Gastroesophageal sphincter (tissue), 4 donors: Measurements from ENCODE around the gene CENPU. TPM values are rescaled to one million over a fixed set of nuclear protein-coding genes. Genes with fewer than 3 reads are reported as not detected.
A peak's percentile ranks its signal among the peaks of the same experiment; 100 is the strongest.

Source experiments
- ATAC-seq: fragments of 150-250 bp; one replicate; pipeline ENCODE4 v1.9.1; 2016; ENCODE audit warnings: mild to moderate bottlenecking, moderate library complexity
- H3K27ac ChIP-seq, 4 donors: fragments of 200-600 bp; sonication (generic) in 3 of 4; 1 replicate in 3 of 4; 2 replicates in 1 of 4; pipeline ENCODE4 v1.5.1; 2016 to 2019
- H3K27me3 ChIP-seq: fragments of 200-600 bp; sonication (generic); one replicate; pipeline ENCODE4 v1.5.1; 2019
- H3K36me3 ChIP-seq, 2 donors: fragments of 200-600 bp; sonication (generic); one replicate each; pipeline ENCODE4 v1.5.1; 2019; ENCODE audit warnings: control low read depth in 1 of 2
- H3K4me1 ChIP-seq, 3 donors: fragments of 200-600 bp; sonication (generic); 1 replicate in 2 of 3; 2 replicates in 1 of 3; pipeline ENCODE4 v1.5.1; 2016 to 2019; ENCODE audit warnings: control low read depth in 2 of 3
- H3K4me3 ChIP-seq, 2 donors: fragments of 200-600 bp; sonication (generic); one replicate each; pipeline ENCODE4 v1.5.1; 2019; ENCODE audit warnings: mild to moderate bottlenecking in 1 of 2, moderate library complexity in 1 of 2
- H3K9me3 ChIP-seq, 3 donors: fragments of 200-600 bp; sonication (generic); one replicate each; pipeline ENCODE4 v1.5.1; 2017 to 2019; ENCODE audit warnings: control low read depth in 2 of 3
- EP300 ChIP-seq: sonication (generic); formaldehyde crosslinking; IDR thresholded peaks from one replicate; pipeline ENCODE4 v1.6.1; 2017; ENCODE audit warnings: antibody characterized with exemption, mild to moderate bottlenecking
- POLR2A ChIP-seq, 2 donors: fragments of 450-650 bp; IDR thresholded peaks; one replicate each; pipeline ENCODE4 v1.6.1; 2017; ENCODE audit warnings: antibody characterized with exemption in 2 of 2, mild to moderate bottlenecking in 2 of 2, moderate library complexity in 1 of 2
- POLR2AphosphoS5 ChIP-seq: sonication (generic); formaldehyde crosslinking; IDR thresholded peaks from one replicate; pipeline ENCODE4 v1.6.1; 2017; ENCODE audit warnings: antibody characterized with exemption
- WGBS, 2 donors: methylation state at CpG; one replicate each; pipeline ENCODE4 v1.1.5; 2018; ENCODE audit warnings: low coverage in 1 of 2; 5-methylcytosine and 5-hydroxymethylcytosine counted together
- total RNA-seq, 4 donors: library from RNA; depleted of rRNA; stranded (reverse); fragments of >200 nt; gene quantifications; one replicate each; pipeline ENCODE4 v1.1.0, GENCODE V29; 2016
- TF ChIP-seq, protein P1 (sequence below), 4 experiments: fragments of 200-600 bp in 2 of 4; fragments of 450-650 bp in 2 of 4; sonication (generic) in 1 of 4; IDR thresholded peaks; one replicate each; pipeline ENCODE4 v1.5.1; 2017 to 2019; ENCODE audit warnings: antibody characterized with exemption in 4 of 4, mild to moderate bottlenecking in 2 of 4, moderate library complexity in 2 of 4

The CENPU gene
- total RNA-seq, 4 donors from 2014 or later, result 0.54 to 8.0 (median 1.1) TPM; not detected in 1

- no peak for ATAC-seq
- Histone ChIP-seq H3K4me1 (peaks cover 0 to 26% (median 2%) of the 10 kb centered on the region in 3 donors), H3K9me3 (no peaks in the 10 kb centered on the region), H3K27me3 (no peaks in the 10 kb centered on the region), H3K36me3 (no peaks in the 10 kb centered on the region), H3K4me3 (no peak overlapping the region), H3K27ac (no peak overlapping the region)
- TF ChIP-seq POLR2A (IDR thresholded peaks at IDR 0.05) (no peak), EP300 (no peak), POLR2AphosphoS5 (no peak)
- TF ChIP-seq, protein P1, sequence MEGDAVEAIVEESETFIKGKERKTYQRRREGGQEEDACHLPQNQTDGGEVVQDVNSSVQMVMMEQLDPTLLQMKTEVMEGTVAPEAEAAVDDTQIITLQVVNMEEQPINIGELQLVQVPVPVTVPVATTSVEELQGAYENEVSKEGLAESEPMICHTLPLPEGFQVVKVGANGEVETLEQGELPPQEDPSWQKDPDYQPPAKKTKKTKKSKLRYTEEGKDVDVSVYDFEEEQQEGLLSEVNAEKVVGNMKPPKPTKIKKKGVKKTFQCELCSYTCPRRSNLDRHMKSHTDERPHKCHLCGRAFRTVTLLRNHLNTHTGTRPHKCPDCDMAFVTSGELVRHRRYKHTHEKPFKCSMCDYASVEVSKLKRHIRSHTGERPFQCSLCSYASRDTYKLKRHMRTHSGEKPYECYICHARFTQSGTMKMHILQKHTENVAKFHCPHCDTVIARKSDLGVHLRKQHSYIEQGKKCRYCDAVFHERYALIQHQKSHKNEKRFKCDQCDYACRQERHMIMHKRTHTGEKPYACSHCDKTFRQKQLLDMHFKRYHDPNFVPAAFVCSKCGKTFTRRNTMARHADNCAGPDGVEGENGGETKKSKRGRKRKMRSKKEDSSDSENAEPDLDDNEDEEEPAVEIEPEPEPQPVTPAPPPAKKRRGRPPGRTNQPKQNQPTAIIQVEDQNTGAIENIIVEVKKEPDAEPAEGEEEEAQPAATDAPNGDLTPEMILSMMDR (IDR thresholded peaks at IDR 0.05), result no peak
- 66 to 85% methylated on average over 2 to 4 of the region's 4 CpGs for WGBS, 2 donors
Observed at GRCh38 chr4:184699941-184700340, 34.0 kb downstream of the CENPU start.

DNA sequence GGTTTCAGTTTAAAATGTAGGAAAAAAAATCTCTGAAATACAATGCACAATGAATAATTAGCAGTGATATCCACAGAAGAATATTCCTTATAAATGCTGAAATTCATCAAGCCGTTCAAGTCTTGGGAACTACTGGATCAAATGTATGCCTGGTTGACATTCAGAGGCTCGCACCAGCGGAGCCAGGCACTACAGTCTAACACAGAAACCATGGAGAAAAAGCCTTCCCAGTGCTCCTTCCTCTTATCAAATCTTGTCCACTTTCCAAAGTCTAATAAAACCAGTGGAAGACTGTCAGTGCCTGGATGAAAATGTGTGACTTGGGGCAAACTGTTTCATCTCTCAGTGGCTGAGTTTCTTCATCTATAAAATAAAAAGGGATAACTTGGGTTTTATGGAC lies 35.9 kb downstream of the CENPU start:
- Histone ChIP-seq H3K4me3 (peak overlapping the region in 1 of 2 donors; percentile 14), H3K36me3 (no peaks in the 10 kb centered on the region), H3K9me3 (no peaks in the 10 kb centered on the region), H3K27me3 (no peaks in the 10 kb centered on the region), H3K4me1 (peaks cover 0 to 35% (median 4%) of the 10 kb centered on the region in 3 donors), H3K27ac (no peak overlapping the region)
- 60 to 78% methylated on average over 1 to 3 of the region's 3 CpGs for WGBS, 2 donors
- no peak for ATAC-seq
- TF ChIP-seq EP300, result no peak
- TF ChIP-seq POLR2A (IDR thresholded peaks at IDR 0.05), result no peak
- TF ChIP-seq, protein P1 (IDR thresholded peaks at IDR 0.05), result no peak
- no peak for TF ChIP-seq POLR2AphosphoS5

GRCh38 chr4:184695178-184695896 lies 38.6 kb downstream of the CENPU start:
- no peaks in the 10 kb centered on the region for H3K9me3 ChIP-seq
- no peak overlapping the region for H3K27ac ChIP-seq
- no peak for ATAC-seq
- H3K4me1 ChIP-seq, result peaks cover 0 to 35% (median 4%) of the 10 kb centered on the region in 3 donors
- no peak overlapping the region for H3K4me3 ChIP-seq
- WGBS, 2 donors, result 26 to 37% methylated on average over 3 of the region's 3 CpGs
- peaks cover 0 to 19% of the 10 kb centered on the region in 2 donors for H3K36me3 ChIP-seq
- no peaks in the 10 kb centered on the region for H3K27me3 ChIP-seq
- TF ChIP-seq POLR2A (IDR thresholded peaks at IDR 0.05), result no peak
- TF ChIP-seq, protein P1 (IDR thresholded peaks at IDR 0.05), result no peak
- peak; percentile 9 for TF ChIP-seq POLR2AphosphoS5

GRCh38 chr4:184694412-184694956 lies 39.4 kb downstream of the CENPU start:
- Histone ChIP-seq H3K27ac (no peak overlapping the region), H3K36me3 (peaks cover 0 to 19% of the 10 kb centered on the region in 2 donors), H3K9me3 (no peaks in the 10 kb centered on the region), H3K4me3 (no peak overlapping the region), H3K27me3 (no peaks in the 10 kb centered on the region), H3K4me1 (peaks cover 0 to 35% (median 4%) of the 10 kb centered on the region in 3 donors)
- ATAC-seq, result no peak
- TF ChIP-seq, protein P1 (IDR thresholded peaks at IDR 0.05), result no peak
- no peak for TF ChIP-seq POLR2A (IDR thresholded peaks at IDR 0.05)
- TF ChIP-seq EP300, result no peak
- TF ChIP-seq POLR2AphosphoS5, result no peak

DNA sequence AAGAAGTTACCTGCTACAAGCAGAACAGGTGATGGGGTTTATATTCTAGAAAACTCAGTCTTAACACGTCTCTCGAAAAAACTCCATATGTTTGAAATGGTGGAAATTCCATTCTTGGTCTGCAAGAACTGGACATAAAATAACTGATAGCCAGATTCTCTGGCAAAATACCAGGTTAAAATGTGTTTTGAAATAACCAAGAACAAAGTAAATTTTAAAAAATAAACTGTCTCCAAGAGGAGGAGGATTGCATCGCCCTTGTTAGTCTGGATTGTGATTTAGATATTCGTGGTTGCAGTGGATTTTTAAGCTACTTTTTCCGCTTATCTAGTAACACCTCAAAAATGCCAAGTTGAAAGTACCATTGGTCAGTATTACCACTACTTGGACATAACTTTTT lies 40.8 kb downstream of the CENPU start:
- no peak overlapping the region for H3K27ac ChIP-seq
- no peak for TF ChIP-seq POLR2AphosphoS5
- no peaks in the 10 kb centered on the region for H3K27me3 ChIP-seq
- H3K4me1 ChIP-seq, result peaks cover 0 to 35% (median 4%) of the 10 kb centered on the region in 3 donors
- no peak overlapping the region for H3K4me3 ChIP-seq
- 77 to 86% methylated on average over 5 of the region's 5 CpGs for WGBS, 2 donors
- no peaks in the 10 kb centered on the region for H3K9me3 ChIP-seq
- H3K36me3 ChIP-seq, result peaks cover 0 to 29% of the 10 kb centered on the region in 2 donors
- no peak for ATAC-seq
